ENCODE data around the gene SDK2. TPM values are rescaled to one million over a fixed set of nuclear protein-coding genes. Genes with fewer than 3 reads are reported as not detected.
A peak's percentile ranks its signal among the peaks of the same experiment; 100 is the strongest.

The SDK2 gene
- polyA plus RNA-seq, 1 donor from 2014 or later: 3.3 TPM

DNA sequence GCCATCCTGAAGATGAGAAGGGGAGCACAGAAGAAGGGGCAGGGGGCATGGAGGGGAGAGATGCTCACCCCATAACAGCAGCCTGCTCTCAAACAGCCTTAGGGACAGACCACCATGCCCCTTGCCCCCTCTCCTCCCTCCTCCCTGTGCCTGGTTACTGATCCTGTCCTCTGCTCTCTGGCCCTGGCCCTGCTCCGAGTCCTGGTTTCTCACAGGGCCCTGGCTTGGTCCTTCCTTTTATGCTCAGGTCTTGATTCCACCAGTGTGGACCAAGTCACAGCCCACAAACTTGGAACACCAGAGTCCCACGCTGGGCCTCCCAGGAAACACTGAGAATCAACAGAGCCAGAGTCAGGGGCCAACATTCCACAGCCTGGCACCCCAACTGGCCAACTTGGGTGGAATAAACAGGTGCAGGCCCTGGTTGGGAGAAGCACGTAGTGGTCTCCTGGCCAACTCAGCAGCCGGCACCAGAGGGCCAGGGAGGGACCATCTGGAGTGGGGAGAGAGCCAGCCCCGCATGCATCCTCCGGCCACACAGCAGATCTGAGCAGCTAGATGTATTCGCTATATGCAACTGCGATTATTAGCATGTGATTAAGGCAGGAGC is 287.6 kb downstream of the SDK2 start:
- no peaks in the 10 kb centered on the region for H3K4me1 Mint-ChIP-seq
- no peaks in the 10 kb centered on the region for H3K27me3 Mint-ChIP-seq
- H3K9me3 Mint-ChIP-seq: no peaks in the 10 kb centered on the region
- H3K36me3 Mint-ChIP-seq: no peaks in the 10 kb centered on the region
- no peak overlapping the region for H3K27ac Mint-ChIP-seq
- no peak overlapping the region for H3K4me3 Mint-ChIP-seq

DNA sequence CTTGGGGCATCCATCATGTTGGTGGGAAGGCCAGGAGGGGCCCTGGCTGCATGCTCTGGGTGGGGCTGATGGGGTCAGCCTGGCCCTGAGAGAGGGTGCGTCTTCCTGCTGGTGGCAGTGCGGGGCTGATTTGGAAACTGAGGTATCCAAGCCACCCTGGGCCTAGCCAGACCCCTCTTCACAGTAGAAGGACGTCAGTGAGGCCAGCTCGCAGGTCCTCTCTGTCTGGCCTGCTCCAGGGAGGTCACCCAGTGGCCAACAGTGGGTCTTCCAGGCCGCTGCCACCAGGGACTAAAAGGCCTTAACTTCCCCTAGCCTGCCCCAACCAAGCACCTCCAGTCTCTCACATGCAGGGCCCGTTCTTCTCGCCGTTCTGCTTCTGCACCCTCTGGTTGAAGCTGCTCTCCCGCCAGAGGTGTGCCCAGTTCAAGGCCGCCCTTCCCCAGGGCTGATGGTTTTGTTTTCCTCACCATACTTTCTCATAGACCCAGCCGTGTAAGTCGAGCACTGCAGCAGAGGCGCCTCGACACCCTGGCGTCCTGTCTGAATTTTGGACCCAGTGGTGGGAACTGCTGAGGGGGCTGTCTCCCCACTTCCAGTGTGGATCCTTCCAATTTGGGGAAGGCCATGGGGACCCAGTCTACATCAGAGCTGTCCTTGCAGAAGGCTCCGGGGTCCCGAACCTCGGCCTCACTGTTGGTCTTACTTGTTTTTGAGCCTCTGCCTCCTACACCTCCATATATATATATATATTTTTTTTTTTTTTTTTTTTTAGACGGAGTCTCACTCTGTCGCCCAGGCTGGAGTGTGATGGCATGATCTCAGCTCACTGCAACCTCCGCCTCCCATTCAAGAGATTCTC is 289.6 kb downstream of the SDK2 start:
- peak overlapping the region in 1 of 3 donors; percentile 67 for H3K27ac Mint-ChIP-seq
- no peaks in the 10 kb centered on the region for H3K9me3 Mint-ChIP-seq
- H3K36me3 Mint-ChIP-seq: no peaks in the 10 kb centered on the region
- no peaks in the 10 kb centered on the region for H3K4me1 Mint-ChIP-seq
- H3K4me3 Mint-ChIP-seq: no peak overlapping the region
- H3K27me3 Mint-ChIP-seq: no peaks in the 10 kb centered on the region

DNA sequence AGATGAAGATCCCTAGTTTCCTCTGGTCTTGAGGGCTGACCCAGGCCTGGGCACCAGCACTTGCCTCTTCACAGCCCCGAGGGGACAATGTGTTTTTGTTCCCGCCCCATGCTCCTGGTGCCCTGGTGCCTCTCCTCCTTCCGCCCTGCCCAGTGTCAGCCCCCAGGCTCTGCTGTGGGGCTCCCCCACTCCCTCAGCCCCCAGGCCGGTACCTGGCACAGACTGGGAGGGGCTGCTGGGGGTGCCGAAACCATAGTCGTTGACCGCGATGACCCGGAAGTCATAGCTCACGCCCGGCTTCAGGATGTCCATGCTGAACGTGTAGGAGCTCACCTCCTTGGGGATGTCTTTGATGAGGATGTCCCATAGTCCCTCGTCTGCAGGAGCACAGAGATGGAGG is 292.0 kb downstream of the SDK2 start:
- Mint-ChIP-seq H3K9me3 (no peaks in the 10 kb centered on the region), H3K4me1 (no peaks in the 10 kb centered on the region), H3K27me3 (no peaks in the 10 kb centered on the region), H3K36me3 (no peaks in the 10 kb centered on the region), H3K4me3 (no peak overlapping the region), H3K27ac (no peak overlapping the region)

DNA sequence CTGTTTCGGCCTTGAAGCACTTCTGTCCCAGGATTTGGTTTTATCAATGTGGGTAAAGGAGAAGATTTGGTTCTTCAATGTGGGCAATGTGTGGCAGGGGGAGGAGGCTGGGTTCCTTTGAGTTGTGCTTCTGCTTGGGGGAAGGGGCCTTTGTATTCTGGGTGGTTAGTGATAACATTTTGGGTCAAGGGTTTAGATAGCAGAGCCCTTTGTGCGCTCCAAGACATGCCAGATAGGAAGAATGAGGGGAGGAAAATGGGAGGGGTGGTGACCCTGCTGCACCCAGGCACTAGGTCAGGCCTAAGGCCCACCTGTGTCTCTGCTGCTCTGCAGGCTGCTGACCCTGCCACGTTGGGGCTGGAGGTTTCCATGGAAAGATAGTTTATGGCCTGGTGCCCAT is 292.5 kb downstream of the SDK2 start:
- no peak overlapping the region for H3K4me3 Mint-ChIP-seq
- H3K27me3 Mint-ChIP-seq: no peaks in the 10 kb centered on the region
- H3K9me3 Mint-ChIP-seq: no peaks in the 10 kb centered on the region
- H3K27ac Mint-ChIP-seq: no peak overlapping the region
- H3K4me1 Mint-ChIP-seq: no peaks in the 10 kb centered on the region
- H3K36me3 Mint-ChIP-seq: no peaks in the 10 kb centered on the region

DNA sequence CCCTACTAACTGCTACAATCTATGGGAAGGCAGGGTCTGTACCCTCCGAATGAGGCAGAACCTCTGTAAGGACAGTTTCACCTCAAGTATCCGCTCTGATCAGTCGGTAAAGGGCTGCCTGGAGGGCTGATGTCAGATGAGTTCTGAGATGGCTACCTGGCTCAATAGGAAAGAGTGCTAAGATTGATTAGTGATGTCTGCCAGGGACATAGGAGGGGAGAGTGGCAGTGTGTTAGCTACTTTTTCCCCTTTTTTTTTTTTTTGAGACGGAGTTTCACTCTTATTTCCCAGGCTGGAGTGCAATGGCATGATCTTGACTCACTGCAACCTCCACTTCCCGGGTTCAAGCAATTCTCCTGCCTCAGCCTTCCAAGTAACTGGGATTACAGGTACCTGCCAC is 293.4 kb downstream of the SDK2 start:
- Mint-ChIP-seq H3K27me3 (no peaks in the 10 kb centered on the region), H3K4me1 (no peaks in the 10 kb centered on the region), H3K36me3 (no peaks in the 10 kb centered on the region), H3K9me3 (no peaks in the 10 kb centered on the region), H3K4me3 (no peak overlapping the region), H3K27ac (no peak overlapping the region)

DNA sequence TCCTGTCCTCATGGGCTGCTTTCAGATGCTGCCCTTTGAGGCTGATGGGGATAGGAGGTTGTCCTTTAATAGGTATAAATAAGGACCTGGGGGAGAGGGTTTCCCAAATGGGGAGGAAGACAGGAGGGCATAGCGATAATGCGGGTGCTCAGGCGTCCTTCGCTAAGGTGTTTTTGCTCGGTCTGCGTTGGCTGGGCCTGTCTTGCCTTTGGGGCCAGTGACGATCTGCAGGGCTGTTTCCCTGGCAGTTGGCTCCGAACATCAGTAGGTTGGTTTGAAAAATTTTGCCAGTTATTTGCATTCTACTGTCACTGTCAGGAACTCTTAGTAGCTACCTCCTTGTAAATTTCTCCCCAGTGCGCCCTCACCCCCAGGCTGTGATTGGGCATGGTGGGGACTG is 294.6 kb downstream of the SDK2 start:
- Mint-ChIP-seq H3K4me1 (no peaks in the 10 kb centered on the region), H3K4me3 (no peak overlapping the region), H3K27ac (no peak overlapping the region), H3K36me3 (no peaks in the 10 kb centered on the region), H3K27me3 (no peaks in the 10 kb centered on the region), H3K9me3 (no peaks in the 10 kb centered on the region)

DNA sequence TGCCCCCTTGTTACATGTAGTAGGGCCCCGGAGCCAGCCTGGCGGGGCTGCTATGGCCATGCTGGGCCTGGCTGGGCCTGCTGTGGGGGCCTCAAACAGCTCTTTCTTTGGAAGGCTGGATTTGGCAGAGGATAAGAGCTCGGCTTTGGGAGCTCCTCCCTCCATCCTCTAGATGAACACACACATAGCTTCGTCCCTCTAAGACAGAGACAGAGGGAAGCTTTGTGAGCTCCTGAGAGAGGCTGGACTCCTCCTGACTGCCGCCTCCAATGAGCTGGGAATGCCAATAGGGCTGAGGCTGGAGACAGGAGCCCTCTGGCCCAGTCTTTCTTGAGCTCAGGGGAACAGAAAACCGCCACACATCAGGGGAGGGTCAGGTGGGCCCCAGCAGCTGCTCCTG is 295.1 kb downstream of the SDK2 start:
- Mint-ChIP-seq H3K27me3 (no peaks in the 10 kb centered on the region), H3K4me1 (no peaks in the 10 kb centered on the region), H3K4me3 (no peak overlapping the region), H3K9me3 (no peaks in the 10 kb centered on the region), H3K36me3 (no peaks in the 10 kb centered on the region), H3K27ac (no peak overlapping the region)

DNA sequence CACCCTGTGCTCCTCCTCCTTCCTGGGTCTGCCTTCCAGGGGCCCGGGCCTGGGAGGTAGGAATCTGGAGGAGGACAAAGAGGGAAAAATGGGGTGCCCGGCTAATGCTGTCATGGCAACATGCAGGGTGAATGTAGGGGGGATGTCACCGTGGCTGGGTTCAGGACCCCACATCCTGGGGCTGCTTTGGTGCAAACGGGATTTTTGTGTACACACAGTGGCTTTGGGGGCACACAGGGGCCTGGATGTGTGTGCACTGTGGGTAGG is 295.5 kb downstream of the SDK2 start:
- no peaks in the 10 kb centered on the region for H3K36me3 Mint-ChIP-seq
- H3K4me3 Mint-ChIP-seq: no peak overlapping the region
- no peak overlapping the region for H3K27ac Mint-ChIP-seq
- no peaks in the 10 kb centered on the region for H3K4me1 Mint-ChIP-seq
- H3K9me3 Mint-ChIP-seq: no peaks in the 10 kb centered on the region
- no peaks in the 10 kb centered on the region for H3K27me3 Mint-ChIP-seq

DNA sequence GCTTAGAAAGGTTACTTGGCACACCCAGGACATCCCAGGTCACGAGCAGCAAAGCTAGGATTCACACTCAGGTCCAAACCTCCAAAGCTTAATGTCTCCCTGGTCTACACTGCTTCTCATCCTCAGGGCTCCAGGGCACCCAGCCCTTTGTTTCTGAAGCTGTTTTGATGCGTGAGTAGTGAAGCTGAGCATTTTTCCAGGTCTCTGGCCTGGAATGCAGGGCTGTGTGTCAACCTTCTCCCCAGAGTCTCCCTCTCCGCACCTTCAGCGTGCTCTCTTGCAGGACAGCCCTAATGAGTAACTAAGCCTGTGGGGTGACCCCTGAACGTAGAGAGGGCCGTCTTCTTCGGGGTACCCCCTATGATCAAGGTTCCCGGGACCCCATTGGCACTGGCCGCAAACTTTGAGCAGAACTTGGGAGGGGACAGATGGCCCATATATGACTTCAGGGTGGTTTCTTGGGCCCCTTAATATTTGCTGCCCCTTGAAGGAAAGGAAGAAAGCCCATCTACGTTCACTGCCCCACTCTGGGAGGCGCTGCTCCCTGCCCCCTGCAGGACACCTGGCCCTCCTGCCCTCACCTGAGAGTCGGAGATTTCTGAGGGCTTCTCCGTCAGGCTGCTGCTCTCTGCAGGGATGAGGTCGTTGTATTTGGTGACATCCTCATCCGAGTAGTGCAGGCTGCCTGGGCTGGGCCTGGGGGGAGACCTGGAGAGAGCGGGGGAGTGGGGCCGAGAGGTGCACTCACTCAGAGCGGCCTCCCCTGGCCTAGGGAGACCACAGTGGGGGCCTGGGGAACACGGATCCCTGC is 296.0 kb downstream of the SDK2 start:
- Mint-ChIP-seq H3K27ac (no peak overlapping the region), H3K4me1 (no peaks in the 10 kb centered on the region)

DNA sequence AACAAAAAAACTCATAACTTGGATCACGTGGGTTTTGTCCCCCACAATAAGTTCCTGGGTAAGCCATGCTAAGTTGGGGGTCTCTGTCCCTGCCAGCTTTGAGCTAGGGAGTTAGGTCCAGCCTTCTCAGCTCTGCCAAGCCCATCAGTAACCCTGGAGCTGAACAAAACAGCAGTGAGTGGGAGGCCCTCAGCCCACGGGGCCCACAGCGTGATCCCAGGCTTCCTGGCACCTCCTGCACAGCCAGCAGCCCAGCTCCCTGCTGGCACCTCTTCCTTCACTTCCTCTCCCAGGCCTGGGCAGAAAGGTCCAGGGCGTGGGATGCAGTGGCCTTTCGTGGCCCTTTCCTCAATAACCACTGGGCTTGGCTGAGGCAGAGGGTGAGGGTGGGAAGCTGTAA is 296.9 kb downstream of the SDK2 start:
- Mint-ChIP-seq H3K9me3 (no peaks in the 10 kb centered on the region), H3K27ac (no peak overlapping the region), H3K4me3 (no peak overlapping the region), H3K4me1 (no peaks in the 10 kb centered on the region), H3K36me3 (no peaks in the 10 kb centered on the region), H3K27me3 (no peaks in the 10 kb centered on the region)

More for the DNA sequence above, 296.0 kb downstream of the SDK2 start:
- no peaks in the 10 kb centered on the region for H3K27me3 Mint-ChIP-seq
- no peaks in the 10 kb centered on the region for H3K36me3 Mint-ChIP-seq
- H3K9me3 Mint-ChIP-seq: no peaks in the 10 kb centered on the region
- H3K4me3 Mint-ChIP-seq: no peak overlapping the region

DNA sequence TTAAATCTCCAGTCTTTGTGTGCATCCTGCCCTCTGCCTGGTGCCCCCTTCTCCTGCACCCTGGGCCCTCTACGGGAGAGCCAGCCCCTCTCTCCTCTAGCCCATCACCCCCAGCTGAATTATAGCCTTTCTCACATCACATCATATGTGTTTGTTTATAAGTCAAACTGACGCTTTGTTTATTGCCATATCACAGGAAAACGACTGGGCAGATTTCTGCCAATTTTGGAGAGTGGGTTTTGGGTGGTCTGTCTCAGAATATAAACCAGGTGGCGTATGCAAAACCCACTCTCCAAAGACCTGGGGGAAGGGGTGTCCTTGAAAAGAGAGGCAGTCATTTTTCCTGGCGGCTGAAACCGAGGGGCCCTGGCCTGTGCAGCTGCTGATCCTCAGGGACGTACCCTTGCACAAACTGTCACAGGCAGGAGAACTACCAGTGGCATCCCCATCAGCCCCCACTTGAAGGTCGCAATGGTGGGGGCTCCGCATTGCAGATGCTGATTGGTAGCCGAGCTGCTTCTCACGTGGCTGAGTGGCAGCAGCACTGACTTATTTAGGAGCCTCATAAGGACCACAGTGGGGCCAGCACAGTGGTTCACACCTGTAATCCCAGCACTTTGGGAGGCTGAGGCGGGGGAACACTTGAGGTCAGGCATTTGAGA is 297.6 kb downstream of the SDK2 start:
- no peaks in the 10 kb centered on the region for H3K36me3 Mint-ChIP-seq

DNA sequence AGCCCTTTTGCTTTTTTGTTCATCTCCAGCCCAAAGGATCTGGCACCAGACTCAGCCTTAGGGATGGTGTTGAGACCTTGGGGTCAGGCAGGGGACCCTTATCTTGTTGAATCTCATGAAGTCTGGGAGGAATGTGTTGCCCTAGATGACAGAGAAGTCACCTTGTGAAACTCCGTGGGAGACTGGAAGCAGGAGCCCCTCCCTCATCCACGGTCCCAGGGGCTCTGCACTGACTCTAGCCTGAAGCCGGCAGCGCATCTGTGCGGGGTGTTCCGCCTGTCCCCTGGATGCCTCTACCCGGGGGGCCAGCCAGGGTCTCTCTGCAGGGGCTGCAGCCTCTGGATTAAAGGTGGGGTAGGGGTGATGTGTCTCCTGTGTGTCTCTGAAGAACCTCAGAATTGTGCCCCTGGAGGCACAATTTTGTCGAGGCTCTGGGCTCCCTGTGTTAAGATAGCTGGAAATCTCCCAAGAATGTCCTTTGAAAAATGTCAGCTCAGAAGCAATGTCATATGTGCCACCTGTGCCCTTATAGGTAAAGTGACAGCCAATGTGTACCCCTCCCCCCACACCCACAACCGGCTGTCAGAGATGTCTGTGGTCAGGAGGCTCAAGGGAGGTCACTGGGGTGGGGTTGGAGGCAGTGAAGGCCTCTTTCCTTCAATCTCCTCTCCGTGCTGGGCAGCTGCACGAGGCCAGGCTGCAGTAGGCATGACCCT is 300.3 kb downstream of the SDK2 start:
- H3K27me3 Mint-ChIP-seq: no peaks in the 10 kb centered on the region
- no peak overlapping the region for H3K27ac Mint-ChIP-seq
- peaks cover 3% of the 10 kb centered on the region for H3K36me3 Mint-ChIP-seq
- no peaks in the 10 kb centered on the region for H3K9me3 Mint-ChIP-seq
- peaks cover 0 to 2% (median 0%) of the 10 kb centered on the region in 3 donors for H3K4me1 Mint-ChIP-seq
- no peak overlapping the region for H3K4me3 Mint-ChIP-seq

More for the DNA sequence above, 297.6 kb downstream of the SDK2 start:
- H3K4me1 Mint-ChIP-seq: no peaks in the 10 kb centered on the region
- no peak overlapping the region for H3K4me3 Mint-ChIP-seq
- H3K27me3 Mint-ChIP-seq: no peaks in the 10 kb centered on the region
- no peaks in the 10 kb centered on the region for H3K9me3 Mint-ChIP-seq
- H3K27ac Mint-ChIP-seq: peak overlapping the region in 1 of 3 donors; percentile 55

DNA sequence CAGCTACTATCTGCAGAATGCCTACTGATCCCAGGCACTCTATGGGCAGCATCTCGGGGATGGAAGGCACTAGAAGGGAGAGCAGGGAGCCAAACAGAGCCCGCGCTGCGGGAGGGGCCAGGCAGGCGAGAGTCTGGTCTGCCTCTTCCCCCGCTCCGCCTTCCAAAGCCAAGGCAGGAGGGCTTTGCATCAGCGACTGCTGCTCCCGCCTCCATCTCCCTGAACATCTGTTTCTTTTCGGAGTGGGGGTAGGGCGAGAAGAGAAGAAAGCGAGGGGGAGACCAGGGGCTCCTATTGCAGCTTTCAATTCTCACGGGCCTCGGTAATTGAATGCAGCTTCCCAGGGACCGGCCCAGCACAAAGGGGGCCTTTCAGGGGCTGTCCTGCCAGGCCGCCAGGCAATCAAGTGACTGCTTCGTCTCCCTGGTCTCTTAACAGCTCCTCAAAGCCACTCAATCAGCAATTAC is 301.0 kb downstream of the SDK2 start:
- Mint-ChIP-seq H3K4me1 (peaks cover 0 to 2% (median 0%) of the 10 kb centered on the region in 3 donors), H3K9me3 (no peaks in the 10 kb centered on the region), H3K27me3 (no peaks in the 10 kb centered on the region), H3K4me3 (no peak overlapping the region), H3K27ac (no peak overlapping the region), H3K36me3 (peaks cover 3% of the 10 kb centered on the region)

DNA sequence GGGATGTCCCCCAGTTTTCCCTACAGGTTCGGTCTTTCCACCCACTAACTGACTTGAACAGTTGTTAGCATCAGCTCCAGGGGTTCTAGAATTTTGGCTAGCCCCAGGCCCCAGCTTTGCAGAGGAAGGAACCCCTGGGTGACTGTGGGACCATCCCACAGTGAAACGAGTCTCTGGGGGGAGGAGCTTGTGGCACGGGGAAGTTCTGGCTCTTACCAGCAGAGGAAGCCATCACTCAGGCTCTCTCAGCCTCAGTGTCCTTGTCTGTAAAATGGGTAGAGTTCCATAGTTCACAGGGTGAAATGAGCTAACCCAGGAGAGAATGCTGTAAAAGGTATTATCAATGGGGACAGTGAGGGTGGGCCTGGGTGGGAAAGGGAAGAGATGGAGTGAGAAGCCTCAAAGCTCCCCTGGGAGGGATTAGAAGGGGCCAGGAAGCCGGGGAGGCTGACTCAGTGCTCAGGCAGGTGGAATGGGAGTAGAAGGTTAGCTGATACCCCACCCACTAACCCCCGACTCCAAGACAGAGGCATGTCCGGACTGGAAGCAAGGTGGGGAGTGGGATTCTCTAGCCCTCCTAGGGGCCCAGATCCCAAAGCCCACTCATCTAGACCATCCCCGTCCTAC is 301.6 kb downstream of the SDK2 start:
- Mint-ChIP-seq H3K36me3 (peaks cover 3% of the 10 kb centered on the region), H3K9me3 (no peaks in the 10 kb centered on the region), H3K27me3 (no peaks in the 10 kb centered on the region), H3K27ac (no peak overlapping the region), H3K4me1 (peaks cover 0 to 2% (median 0%) of the 10 kb centered on the region in 3 donors), H3K4me3 (no peak overlapping the region)
